ENCODE measurements around the gene ABCB11.

DNA sequence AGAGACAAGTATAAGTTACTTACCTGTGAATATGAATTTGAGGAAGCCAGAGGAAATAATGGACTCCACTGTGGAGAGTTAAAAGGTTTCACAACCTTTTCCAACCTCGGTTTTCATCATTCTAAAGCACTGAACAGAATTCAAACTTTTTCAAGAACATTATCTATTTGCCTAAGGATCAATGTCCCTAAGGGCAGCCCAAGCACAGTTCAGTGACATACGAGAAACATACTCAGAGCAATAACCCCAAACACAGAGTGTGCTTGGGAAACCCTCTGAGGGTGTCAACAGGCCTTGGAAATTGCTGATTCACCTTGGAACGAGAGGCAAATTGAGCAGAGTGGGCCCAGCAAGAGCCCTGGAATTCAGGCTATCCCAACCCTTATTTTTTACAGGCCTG, at the start of gene ABCB11:
- TF ChIP-seq, protein P1, sequence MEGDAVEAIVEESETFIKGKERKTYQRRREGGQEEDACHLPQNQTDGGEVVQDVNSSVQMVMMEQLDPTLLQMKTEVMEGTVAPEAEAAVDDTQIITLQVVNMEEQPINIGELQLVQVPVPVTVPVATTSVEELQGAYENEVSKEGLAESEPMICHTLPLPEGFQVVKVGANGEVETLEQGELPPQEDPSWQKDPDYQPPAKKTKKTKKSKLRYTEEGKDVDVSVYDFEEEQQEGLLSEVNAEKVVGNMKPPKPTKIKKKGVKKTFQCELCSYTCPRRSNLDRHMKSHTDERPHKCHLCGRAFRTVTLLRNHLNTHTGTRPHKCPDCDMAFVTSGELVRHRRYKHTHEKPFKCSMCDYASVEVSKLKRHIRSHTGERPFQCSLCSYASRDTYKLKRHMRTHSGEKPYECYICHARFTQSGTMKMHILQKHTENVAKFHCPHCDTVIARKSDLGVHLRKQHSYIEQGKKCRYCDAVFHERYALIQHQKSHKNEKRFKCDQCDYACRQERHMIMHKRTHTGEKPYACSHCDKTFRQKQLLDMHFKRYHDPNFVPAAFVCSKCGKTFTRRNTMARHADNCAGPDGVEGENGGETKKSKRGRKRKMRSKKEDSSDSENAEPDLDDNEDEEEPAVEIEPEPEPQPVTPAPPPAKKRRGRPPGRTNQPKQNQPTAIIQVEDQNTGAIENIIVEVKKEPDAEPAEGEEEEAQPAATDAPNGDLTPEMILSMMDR (IDR thresholded peaks at IDR 0.05): no peak
- no peak for TF ChIP-seq POLR2A (IDR thresholded peaks at IDR 0.05)
